GM18505 (cell line): ENCODE results near the gene DNAJC17.

Experiments used
- ATAC-seq: cut with Tn5 transposase; IDR thresholded peaks from one replicate; pipeline ENCODE4 v1.9.1; 2021; ENCODE audit not compliant: unreplicated experiment
- POLR2A ChIP-seq: IDR thresholded peaks from 4 replicates; pipeline ENCODE4 v1.6.1; 2011; ENCODE audit warnings: borderline replicate concordance; ENCODE audit not compliant: insufficient read depth, insufficient read length; ENCODE audit errors: extremely low read depth

DNAJC17 gene, protein sequence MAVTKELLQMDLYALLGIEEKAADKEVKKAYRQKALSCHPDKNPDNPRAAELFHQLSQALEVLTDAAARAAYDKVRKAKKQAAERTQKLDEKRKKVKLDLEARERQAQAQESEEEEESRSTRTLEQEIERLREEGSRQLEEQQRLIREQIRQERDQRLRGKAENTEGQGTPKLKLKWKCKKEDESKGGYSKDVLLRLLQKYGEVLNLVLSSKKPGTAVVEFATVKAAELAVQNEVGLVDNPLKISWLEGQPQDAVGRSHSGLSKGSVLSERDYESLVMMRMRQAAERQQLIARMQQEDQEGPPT

DNA sequence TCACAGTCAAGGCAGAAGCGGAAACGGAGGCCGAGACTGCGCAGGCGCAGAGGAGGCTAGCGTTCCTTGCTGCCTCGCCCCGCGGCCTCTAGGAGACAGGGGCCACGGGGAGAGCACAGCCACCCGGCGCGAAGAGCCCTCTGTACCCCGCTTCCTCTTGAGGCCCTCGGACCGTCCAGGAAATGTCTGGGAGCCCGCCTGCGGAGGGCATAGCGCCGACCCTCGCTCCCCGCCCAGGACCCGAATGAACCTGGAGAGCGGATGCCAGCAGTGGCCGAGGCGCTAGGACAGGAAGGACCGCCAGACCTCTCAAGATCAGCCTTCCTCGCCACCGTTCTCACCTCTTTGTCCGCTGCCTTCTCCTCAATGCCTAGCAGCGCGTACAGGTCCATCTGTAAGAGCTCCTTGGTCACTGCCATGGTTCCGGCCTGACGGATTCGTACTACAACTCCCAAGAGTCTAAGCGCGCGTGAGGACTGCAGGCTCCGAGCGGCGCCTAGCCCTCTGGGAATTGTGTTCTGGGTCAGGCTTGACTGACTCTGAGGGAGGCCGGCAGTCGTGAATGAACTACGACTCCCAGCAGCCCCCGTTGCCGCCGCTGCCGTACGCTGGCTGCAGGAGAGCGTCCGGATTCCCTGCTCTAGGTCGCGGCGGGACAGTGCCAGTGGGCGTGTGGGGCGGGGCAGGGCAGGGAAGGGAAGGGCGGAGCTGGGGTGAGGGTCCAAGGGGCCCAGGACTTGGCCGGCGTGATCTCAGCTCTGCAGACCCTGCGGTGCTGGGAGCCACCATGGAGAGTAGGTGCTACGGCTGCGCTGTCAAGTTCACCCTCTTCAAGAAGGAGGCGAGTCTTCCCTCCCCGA is at the start of gene DNAJC17, which contains the start of gene ZFYVE19:
TSS of gene DNAJC17 (minus strand) at position 446 of the 860 bp plus-strand sequence. CDS start at position 419, 27 bp downstream.
TSS of gene ZFYVE19 (plus strand) at position 62 of the 860 bp plus-strand sequence. CDS start at position 563, 501 bp downstream.
- ATAC-seq = peak; percentile 90
- peak; percentile 92 for TF ChIP-seq POLR2A

DNA sequence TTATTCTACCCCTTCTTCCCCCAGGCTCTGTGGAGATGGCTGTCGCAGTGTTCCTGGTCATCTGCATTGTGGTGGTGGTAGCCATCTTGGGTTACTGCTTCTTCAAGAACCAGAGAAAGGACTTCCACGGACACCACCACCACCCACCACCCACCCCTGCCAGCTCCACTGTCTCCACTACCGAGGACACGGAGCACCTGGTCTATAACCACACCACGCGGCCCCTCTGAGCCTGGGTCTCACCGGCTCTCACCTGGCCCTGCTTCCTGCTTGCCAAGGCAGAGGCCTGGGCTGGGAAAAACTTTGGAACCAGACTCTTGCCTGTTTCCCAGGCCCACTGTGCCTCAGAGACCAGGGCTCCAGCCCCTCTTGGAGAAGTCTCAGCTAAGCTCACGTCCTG is 49.5 kb upstream of the DNAJC17 start:
- ATAC-seq = no peak
- no peak for TF ChIP-seq POLR2A

DNA sequence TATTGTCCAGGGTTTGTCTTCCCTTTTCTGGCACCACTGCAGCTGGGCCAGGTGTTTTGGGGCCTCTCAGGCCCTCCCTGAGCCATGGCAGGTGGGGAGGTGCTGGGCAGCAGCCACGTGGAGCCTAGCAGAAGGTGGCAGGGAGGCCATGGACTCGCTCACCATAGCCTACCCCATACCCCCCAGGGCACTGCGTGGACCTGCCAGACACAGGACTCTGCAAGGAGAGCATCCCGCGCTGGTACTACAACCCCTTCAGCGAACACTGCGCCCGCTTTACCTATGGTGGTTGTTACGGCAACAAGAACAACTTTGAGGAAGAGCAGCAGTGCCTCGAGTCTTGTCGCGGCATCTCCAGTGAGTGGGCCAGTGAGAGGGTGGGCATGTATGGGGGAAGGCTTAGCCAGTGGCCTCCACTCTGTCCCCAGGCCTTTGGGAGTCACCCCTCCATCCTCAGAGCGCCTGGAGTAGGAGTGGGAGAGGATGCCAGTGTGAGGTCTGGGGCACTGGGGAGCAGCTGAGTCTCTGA is 48.5 kb upstream of the DNAJC17 start:
- ATAC-seq = no peak
- no peak for TF ChIP-seq POLR2A

DNA sequence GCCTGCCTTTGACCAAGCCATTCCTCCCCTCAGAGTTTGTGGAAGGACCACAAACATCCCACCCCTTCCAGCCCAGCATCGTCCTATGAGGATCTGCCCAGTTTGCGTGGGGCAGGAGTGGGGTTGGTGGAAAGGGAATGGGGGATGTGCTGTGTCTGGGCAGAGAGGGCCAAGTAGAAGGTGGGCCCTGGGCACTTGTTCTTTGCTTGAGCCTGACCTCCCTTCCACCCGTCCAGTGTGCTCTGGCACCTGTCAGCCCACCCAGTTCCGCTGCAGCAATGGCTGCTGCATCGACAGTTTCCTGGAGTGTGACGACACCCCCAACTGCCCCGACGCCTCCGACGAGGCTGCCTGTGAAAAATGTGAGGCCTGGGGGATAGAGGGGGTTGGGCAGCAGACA is 46.9 kb upstream of the DNAJC17 start:
- no peak for TF ChIP-seq POLR2A
- no peak for ATAC-seq

DNA sequence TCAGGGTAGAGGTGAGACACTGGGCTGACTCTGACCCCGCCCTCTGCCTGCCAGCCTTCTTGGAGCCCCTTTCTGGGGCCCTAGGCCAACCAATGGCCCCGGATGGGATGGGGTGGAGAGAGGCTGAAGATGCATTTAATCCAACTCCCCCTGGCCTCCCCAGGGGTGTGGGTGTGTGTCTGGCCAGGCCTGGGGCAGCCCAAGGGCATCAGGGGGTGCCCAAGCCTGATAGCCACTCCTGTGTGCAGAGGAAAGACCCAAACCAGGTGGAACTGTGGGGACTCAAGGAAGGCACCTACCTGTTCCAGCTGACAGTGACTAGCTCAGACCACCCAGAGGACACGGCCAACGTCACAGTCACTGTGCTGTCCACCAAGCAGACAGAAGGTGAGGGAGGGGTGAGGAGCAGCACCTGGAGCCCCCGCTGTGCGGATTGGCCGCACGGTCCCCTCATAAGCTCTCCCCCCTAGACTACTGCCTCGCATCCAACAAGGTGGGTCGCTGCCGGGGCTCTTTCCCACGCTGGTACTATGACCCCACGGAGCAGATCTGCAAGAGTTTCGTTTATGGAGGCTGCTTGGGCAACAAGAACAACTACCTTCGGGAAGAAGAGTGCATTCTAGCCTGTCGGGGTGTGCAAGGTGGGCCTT is 46.1 kb upstream of the DNAJC17 start:
- no peak for ATAC-seq
- TF ChIP-seq POLR2A = no peak

DNA sequence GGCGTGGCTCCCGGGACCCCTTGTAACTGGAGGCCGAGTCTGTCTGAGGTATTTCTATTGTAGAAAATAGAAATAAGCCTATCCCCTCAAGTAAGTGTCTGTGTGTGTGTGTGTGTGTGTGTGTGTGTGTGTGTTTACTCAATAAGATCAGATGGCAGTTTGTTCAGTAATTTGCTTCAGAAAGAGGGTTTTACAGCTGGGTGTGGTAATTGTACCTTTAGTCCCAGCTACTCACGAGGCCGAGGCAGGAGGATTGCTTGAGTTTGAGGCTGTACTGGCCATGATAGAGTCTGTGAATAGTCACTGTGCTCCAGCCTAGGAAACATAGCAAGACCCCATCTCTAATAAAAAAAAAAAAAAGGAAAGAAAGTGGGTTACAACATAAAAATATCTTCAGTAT is 45.3 kb upstream of the DNAJC17 start:
- ATAC-seq = no peak
- no peak for TF ChIP-seq POLR2A

DNA sequence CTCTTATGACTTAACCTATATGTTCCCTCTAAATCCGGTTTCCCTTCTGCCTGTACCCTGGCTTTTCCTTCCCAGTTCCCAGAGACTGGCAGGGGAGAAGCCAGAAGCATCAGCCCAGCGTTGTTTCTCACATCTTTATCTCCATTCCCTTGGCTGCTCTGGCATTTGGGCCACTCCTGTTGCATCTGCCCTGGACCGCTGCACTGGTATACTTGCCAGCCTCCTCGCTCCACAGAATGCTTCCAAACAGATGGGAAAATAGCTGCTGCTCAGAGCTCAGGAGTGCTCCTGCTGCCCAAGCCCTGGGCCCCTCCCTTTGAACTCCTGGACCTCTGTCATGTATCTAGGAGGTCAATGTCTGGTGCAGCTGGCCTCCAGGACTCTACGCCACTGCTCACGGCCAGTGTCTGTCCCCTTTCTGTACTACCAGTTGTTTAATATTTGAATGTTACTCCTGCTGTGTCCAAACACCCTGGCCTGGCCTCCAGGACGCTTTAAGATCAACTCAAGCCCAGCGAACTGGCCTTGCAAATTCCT is 43.4 kb upstream of the DNAJC17 start:
- no peak for TF ChIP-seq POLR2A
- ATAC-seq = no peak

DNA sequence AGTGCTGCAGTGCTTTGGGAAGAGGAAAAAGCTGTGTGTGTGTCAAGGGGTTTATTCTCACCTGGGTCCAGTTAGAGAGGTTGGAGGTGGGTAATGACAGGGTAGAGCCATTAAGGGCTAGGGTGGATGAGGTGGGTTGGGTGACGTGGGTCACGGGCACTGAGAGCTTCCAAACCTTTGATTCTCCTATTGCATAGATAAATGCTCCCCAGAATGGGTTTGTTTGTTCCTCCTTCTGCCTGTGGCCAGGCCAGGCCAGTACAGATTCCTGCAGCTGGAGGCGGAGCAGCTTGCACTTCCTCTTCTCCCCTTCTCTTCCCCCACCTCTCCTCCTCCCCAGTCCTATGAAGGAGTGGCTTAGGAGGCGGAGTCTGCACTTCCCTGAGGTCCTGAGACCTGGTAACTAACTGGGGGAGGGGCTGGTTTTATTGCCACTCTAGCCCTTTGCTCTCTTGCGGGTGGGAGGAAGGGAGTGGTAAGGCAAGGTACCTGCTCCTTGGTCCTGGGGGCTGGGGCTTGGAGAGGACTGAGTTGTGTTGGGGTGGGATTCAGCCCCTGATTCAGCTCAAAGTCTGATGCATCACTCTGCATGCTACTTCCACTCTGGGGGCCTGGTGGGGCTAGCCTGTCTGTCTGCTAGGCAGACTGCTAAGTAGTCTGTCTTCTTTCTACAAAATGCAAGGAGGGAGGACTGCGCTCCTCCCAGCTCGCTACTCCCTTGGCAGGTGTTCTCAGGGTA is 40.1 kb upstream of the DNAJC17 start:
- ATAC-seq = no peak

DNA sequence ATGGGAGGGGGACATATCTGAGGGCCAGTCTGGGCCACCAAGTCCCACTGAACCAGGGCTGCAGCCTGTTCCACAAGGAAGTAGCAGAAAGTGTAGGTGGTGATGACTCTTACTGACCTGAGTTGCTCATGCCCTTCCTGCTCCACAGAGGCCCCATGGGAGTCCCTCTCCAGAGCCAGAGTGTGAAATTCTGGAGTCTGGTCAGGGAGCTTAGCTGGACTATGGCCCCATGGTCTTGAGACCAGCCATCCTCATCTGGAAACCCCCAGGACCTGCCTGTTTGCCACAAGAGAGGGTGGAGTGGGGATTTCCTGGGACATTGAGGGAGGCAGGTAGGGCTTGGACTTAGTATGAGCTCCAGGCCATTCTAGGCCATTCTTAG is 39.6 kb upstream of the DNAJC17 start:
- no peak for ATAC-seq
- TF ChIP-seq POLR2A = no peak

More for the DNA sequence above, 40.1 kb upstream of the DNAJC17 start:
- TF ChIP-seq POLR2A = peak; percentile 22

DNA sequence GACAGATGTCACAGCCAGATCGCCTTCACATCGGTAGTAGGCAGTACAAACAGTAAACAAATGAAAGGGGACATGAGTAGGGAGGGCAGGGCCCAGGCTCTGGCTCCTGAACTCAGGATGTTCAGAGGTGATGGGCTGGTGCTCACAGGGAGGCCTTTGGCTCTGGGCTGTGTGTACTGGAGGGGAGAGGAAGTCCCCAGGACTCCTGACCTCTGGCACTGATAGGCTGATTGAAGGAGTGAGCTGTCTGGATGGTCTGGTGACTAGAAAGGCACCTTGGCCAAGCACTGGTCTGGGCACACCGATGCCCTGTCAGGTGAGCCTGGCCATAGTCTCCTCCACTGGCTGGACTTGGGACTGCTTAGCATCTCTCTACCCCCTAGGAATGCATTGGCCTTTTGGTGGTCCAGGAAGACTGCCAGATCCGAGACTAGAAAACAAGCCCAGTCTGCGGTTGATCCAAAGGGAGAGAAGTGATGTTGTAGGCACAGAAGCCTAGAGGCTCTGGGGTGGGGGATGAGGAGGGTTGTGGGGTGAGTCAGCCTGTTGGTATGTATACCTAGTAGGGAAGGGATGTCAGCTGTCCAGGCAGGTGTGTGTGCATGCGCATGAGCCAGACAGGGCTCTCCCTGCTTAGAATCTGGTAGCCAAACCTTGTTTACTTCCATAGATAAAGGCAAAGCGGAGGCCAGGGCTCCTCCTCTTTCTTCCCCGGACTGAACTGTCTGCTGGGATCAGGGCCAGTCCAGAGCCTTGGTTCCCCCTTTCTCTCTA is 38.4 kb upstream of the DNAJC17 start:
- no peak for ATAC-seq
- no peak for TF ChIP-seq POLR2A

DNA sequence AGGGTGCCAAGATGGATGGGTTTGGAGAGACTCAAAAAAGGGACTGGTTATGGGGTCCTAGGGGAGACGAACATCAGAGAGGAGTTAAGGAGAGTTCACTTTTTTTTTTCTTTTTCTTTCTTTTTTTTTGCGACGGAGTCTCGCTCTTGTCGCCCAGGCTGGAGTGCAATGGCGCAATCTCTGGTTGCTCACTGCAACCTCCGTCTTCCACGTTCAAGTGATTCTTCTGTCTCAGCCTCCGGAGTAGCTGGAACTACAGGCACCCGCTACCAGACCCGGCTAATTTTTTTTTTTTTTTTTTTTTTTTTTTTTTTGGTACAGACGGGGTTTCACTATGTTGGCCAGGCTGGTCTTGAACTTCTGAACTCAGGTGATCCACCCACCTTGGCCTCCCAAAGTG is 37.8 kb upstream of the DNAJC17 start:
- no peak for ATAC-seq
- no peak for TF ChIP-seq POLR2A

DNA sequence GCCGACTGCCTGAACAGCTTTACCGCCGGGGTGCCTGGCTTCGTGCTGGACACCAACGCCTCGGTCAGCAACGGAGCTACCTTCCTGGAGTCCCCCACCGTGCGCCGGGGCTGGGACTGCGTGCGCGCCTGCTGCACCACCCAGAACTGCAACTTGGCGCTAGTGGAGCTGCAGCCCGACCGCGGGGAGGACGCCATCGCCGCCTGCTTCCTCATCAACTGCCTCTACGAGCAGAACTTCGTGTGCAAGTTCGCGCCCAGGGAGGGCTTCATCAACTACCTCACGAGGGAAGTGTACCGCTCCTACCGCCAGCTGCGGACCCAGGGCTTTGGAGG is 37.4 kb upstream of the DNAJC17 start:
- no peak for TF ChIP-seq POLR2A
- ATAC-seq = no peak
